Measurements from ENCODE around the gene POLDIP3.

Gene POLDIP3

DNA sequence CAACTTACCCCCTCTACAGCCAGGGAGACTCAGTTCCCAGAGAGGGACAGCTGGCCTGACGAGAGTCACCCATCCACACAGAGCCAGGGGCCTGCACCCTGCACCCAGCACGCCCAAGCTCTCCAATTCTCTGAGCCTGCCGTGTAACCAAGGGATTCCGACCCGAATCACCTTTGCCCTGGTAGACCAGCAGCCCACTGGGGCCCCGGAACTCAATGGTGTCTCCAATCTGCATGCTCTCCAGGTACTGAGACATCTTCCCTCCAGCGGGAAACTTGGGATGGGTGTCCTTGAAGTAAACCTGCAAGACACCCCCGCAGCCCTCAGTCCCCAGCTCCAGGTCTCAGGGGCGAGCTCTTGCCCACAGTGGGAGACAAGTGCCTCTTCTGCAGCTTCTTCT lies 13.3 kb upstream of the POLDIP3 start:
- H3K4me3 ChIP-seq (ENCODE audit: low read depth, low read length) = no peak overlapping the region
- no peak for TF ChIP-seq CTCF (IDR thresholded peaks at IDR 0.05; ENCODE audit: low read depth, low read length)

DNA sequence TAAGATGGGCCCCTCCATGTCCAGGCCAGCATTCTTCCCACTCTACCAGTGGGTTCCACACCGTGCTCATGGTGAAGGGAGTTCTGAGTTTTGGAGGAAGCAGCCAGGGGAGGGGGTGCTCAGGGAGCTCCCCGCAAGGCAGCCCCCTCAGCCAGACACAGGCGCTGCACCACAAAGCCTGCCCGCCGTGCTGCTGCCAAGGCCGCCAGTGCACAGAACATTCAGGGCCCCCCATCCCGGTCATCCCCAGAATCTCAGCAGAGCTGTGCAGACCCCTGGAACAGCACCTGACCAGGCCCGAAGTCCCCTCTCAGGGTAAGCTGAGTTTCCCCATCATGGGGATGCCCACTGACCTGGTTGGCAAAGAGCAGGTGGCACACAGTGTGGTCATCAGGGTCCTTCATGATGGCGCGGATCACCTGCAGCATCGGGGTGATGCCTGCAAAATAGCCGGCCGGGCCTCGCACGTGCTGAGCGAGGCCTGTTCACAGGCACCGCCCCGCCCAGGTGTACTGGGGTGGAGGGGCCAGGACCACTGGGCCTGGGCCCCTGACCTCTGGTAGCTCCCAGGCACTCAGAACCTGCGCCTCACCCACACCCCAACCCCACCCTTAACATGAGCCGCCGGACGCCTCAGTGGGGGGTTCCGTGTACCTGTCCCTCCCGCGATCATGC lies 12.4 kb upstream of the POLDIP3 start:
- TF ChIP-seq CTCF (IDR thresholded peaks at IDR 0.05; ENCODE audit: low read depth, low read length) = no peak
- no peak overlapping the region for H3K4me3 ChIP-seq (ENCODE audit: low read depth, low read length)

DNA sequence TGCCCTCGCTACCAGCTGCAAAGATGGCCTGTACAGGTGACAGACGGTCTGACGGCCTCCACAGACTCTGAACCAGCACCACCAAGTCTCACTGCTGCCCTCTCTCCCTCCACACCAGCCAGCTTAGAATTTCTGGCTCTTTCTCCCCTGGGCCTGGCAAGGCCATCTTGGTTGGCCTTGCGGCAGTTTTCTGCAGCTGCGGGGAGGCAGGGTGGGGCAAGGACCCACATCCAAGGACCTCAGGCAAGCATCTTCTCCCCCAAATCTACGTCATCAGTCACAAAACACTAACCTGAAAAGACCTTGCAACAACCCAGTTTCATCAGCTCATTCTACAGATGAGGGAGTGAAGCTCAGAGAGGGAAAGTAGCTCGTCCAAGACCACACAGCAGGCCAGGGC lies 11.7 kb upstream of the POLDIP3 start:
- H3K4me3 ChIP-seq (ENCODE audit: low read depth, low read length) = no peak overlapping the region
- no peak for TF ChIP-seq CTCF (IDR thresholded peaks at IDR 0.05; ENCODE audit: low read depth, low read length)

GRCh38 chr22:42625416-42625815 lies 10.7 kb upstream of the POLDIP3 start:
- TF ChIP-seq CTCF (IDR thresholded peaks at IDR 0.05; ENCODE audit: low read depth, low read length) = no peak
- no peak overlapping the region for H3K4me3 ChIP-seq (ENCODE audit: low read depth, low read length)

- no peak for TF ChIP-seq CTCF (IDR thresholded peaks at IDR 0.05; ENCODE audit: low read depth, low read length)
- H3K4me3 ChIP-seq (ENCODE audit: low read depth, low read length) = no peak overlapping the region
These were observed 9.9 kb upstream of the POLDIP3 start for GRCh38 chr22:42624551-42625106.

- TF ChIP-seq CTCF (IDR thresholded peaks at IDR 0.05; ENCODE audit: low read depth, low read length) = no peak
- H3K4me3 ChIP-seq (ENCODE audit: low read depth, low read length) = no peak overlapping the region
These were observed 9.2 kb upstream of the POLDIP3 start for GRCh38 chr22:42623756-42624441.

DNA sequence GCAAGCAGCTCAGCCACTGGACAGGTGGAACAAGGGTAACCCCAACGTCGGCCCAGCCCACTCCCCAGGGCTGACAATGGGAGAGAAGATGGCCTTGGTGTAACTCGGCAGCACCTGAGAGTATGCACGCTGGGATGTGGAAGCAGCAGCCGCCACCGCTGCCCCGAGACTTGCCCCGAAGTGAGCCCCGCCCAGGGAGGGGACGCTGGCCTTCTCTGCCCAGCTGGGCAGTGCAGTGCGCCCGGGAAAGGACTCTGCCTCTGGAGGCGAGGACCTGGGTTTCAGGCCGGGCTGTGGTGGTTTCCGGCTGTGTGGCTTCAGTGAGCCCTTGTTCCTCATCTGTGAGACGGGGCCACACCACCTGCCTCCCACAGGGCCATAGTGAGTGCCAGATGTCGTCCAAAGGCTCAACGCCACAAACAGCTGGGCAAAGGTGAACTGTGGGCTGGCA lies 8.6 kb upstream of the POLDIP3 start:
- no peak for TF ChIP-seq CTCF (IDR thresholded peaks at IDR 0.05; ENCODE audit: low read depth, low read length)
- H3K4me3 ChIP-seq (ENCODE audit: low read depth, low read length) = no peak overlapping the region

Data from WI38 (cell line).